ENCODE measurements around the gene ZBTB22. TPM values are rescaled to one million over a fixed set of nuclear protein-coding genes. Genes with fewer than 3 reads are reported as not detected.

The ZBTB22 gene
- total RNA-seq, 1 donor from 2014 or later = 5.7 TPM

GRCh38 chr6:33329058-33329457, 11.5 kb upstream of the ZBTB22 start:
- no peaks in the 10 kb centered on the region for H3K9me3 Mint-ChIP-seq
- no peaks in the 10 kb centered on the region for H3K36me3 Mint-ChIP-seq
- Histone ChIP-seq H3K4me3 (no peak overlapping the region), H3K36me3 (no peaks in the 10 kb centered on the region), H3K4me1 (no peaks in the 10 kb centered on the region), H3K79me2 (ENCODE audit: low read depth) (no peaks in the 10 kb centered on the region), H3K9ac (no peak overlapping the region), H3K4me2 (no peak overlapping the region), H3K9me3 (ENCODE audit: low read depth) (no peaks in the 10 kb centered on the region), H3K27ac (no peak overlapping the region), H2AFZ (replicated peaks) (no peak overlapping the region), H4K20me1 (ENCODE audit: low read depth) (no peaks in the 10 kb centered on the region), H3K27me3 (no peaks in the 10 kb centered on the region), H3F3A (ENCODE audit: low read depth) (peaks cover under 1% of the 10 kb centered on the region)
- H3K4me3 Mint-ChIP-seq = no peak overlapping the region
- DNase-seq (ENCODE audit: low spot score) = no peak
- H3K4me1 Mint-ChIP-seq = peaks cover 5% of the 10 kb centered on the region
- TF ChIP-seq EZH2phosphoT487 (IDR thresholded peaks at IDR 0.05) = no peak
- no peak for TF ChIP-seq EZH2 (IDR thresholded peaks at IDR 0.05)
- TF ChIP-seq CTCF (IDR thresholded peaks at IDR 0.05) = no peak
- H3K27me3 Mint-ChIP-seq (ENCODE audit: insufficient read depth, low read depth) = peaks cover 4% of the 10 kb centered on the region
- no peak overlapping the region for H3K27ac Mint-ChIP-seq

GRCh38 chr6:33324125-33324524, 6.6 kb upstream of the ZBTB22 start:
- H3F3A ChIP-seq (ENCODE audit: low read depth) = peaks cover 24% of the 10 kb centered on the region
- no peaks in the 10 kb centered on the region for H3K9me3 ChIP-seq (ENCODE audit: low read depth)
- H3K9ac ChIP-seq = no peak overlapping the region
- H2AFZ ChIP-seq (replicated peaks) = peak overlapping the region; percentile 66
- H3K4me3 ChIP-seq = peak overlapping the region; percentile 77
- Mint-ChIP-seq H3K4me1 (peaks cover 40% of the 10 kb centered on the region), H3K27me3 (ENCODE audit: insufficient read depth, low read depth) (peaks cover 2% of the 10 kb centered on the region), H3K36me3 (peaks cover 13% of the 10 kb centered on the region), H3K9me3 (no peaks in the 10 kb centered on the region), H3K4me3 (peak overlapping the region; percentile 97), H3K27ac (no peak overlapping the region)
- no peak overlapping the region for H3K27ac ChIP-seq
- H3K4me1 ChIP-seq = peaks cover 10% of the 10 kb centered on the region
- no peaks in the 10 kb centered on the region for H3K36me3 ChIP-seq
- no peaks in the 10 kb centered on the region for H4K20me1 ChIP-seq (ENCODE audit: low read depth)
- TF ChIP-seq CTCF (IDR thresholded peaks at IDR 0.05) (no peak), EZH2phosphoT487 (IDR thresholded peaks at IDR 0.05) (no peak), EZH2 (IDR thresholded peaks at IDR 0.05) (no peak)
- H3K4me2 ChIP-seq = peak overlapping the region; percentile 77
- no peaks in the 10 kb centered on the region for H3K27me3 ChIP-seq
- peaks cover 36% of the 10 kb centered on the region for H3K79me2 ChIP-seq (ENCODE audit: low read depth)
- no peak for DNase-seq (ENCODE audit: low spot score)

DNA sequence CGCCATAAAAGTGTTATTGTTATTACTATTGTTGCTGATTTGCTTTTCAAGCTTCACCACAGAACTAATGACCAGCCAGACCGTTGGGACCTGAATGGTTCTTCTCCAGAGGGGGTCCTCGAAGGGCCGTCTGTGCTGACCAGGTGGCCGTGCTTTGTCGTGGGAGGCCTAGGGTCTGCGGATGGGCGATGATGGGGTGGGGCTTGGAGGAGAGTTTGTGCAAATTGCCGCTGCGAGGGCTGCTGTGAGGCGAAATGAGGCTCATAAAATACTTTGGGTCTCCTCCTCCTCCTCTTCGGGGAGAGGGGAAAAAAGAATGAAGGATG, 6.0 kb upstream of the ZBTB22 start:
- Mint-ChIP-seq H3K4me1 (peaks cover 41% of the 10 kb centered on the region), H3K36me3 (peaks cover 16% of the 10 kb centered on the region), H3K27ac (peak overlapping the region; percentile 48), H3K27me3 (ENCODE audit: insufficient read depth, low read depth) (peaks cover 4% of the 10 kb centered on the region), H3K9me3 (no peaks in the 10 kb centered on the region), H3K4me3 (peak overlapping the region; percentile 97)
- no peak for DNase-seq (ENCODE audit: low spot score)
- H3K4me2 ChIP-seq = peak overlapping the region; percentile 77
- H3K27me3 ChIP-seq = no peaks in the 10 kb centered on the region
- TF ChIP-seq EZH2 (IDR thresholded peaks at IDR 0.05) (no peak), CTCF (IDR thresholded peaks at IDR 0.05) (no peak), EZH2phosphoT487 (IDR thresholded peaks at IDR 0.05) (no peak)
- peaks cover 14% of the 10 kb centered on the region for H3K4me1 ChIP-seq
- H3K79me2 ChIP-seq (ENCODE audit: low read depth) = peaks cover 37% of the 10 kb centered on the region
- peak overlapping the region; percentile 77 for H3K4me3 ChIP-seq
- no peaks in the 10 kb centered on the region for H3K36me3 ChIP-seq
- H3K9me3 ChIP-seq (ENCODE audit: low read depth) = no peaks in the 10 kb centered on the region
- H3F3A ChIP-seq (ENCODE audit: low read depth) = peaks cover 29% of the 10 kb centered on the region
- H3K9ac ChIP-seq = no peak overlapping the region
- H4K20me1 ChIP-seq (ENCODE audit: low read depth) = no peaks in the 10 kb centered on the region
- no peak overlapping the region for H3K27ac ChIP-seq
- peak overlapping the region; percentile 66 for H2AFZ ChIP-seq (replicated peaks)

Data from neural progenitor cell (in vitro differentiated cells).